Cardiac muscle cell (in vitro differentiated cells and primary cell): ENCODE data around the gene ZNF608. TPM values are rescaled to one million over a fixed set of nuclear protein-coding genes. Genes with fewer than 3 reads are reported as not detected.

Experiments
- DNase-seq, 2 donors: peaks; one replicate each; pipeline versions ENCODE4 v3.0.0 to v3.0.0-alpha.2; 2010 to 2017; ENCODE audit warnings: low read depth in 1 of 2, low spot score in 1 of 2
- H3K27ac ChIP-seq: fragments of 200-600 bp; sonication (generic); 2 replicates; pipeline ENCODE4 v1.5.1; 2016
- H3K27me3 ChIP-seq: fragments of 200-600 bp; sonication (generic); 2 replicates; pipeline ENCODE4 v1.6.0; 2016; ENCODE audit warnings: control low read depth
- H3K36me3 ChIP-seq: fragments of 200-600 bp; sonication (generic); 2 replicates; pipeline ENCODE4 v1.5.1; 2016; ENCODE audit warnings: control low read depth
- H3K4me1 ChIP-seq: fragments of 200-600 bp; sonication (generic); 2 replicates; pipeline ENCODE4 v1.8.1; 2017; ENCODE audit warnings: low read depth, mild to moderate bottlenecking, mixed run types
- H3K4me3 ChIP-seq: fragments of 200-600 bp; sonication (generic); 2 replicates; pipeline ENCODE4 v1.5.1; 2016; ENCODE audit warnings: mild to moderate bottlenecking
- H3K9me3 ChIP-seq: fragments of 200-600 bp; sonication (generic); 2 replicates; pipeline ENCODE4 v1.5.1; 2017; ENCODE audit warnings: low read depth, mild to moderate bottlenecking, control low read depth
- polyA plus RNA-seq: library from polyadenylated mRNA; unstranded; fragments of >200 nt; fragmentation: Nextera tagmentation; extraction: Ambion mirVana; gene quantifications from 2 replicates; pipeline ENCODE4 v1.2.1, GENCODE V29; 2016
- total RNA-seq: library from RNA; depleted of rRNA; stranded (reverse); fragments of >200 nt; gene quantifications from 2 replicates; pipeline ENCODE4 v1.2.3, GENCODE V29; 2016
- TF ChIP-seq, protein P1 (sequence below): IDR thresholded peaks from 2 replicates; pipeline ENCODE4 v1.5.1; 2012; ENCODE audit warnings: low read depth, mild to moderate bottlenecking, low read length

The ZNF608 gene
- total and polyA plus RNA-seq, 2 experiments from 2014 or later: 39.9 to 115 TPM

GRCh38 chr5:124716169-124716568 is 30.3 kb downstream of the ZNF608 start:
- H3K27ac ChIP-seq: no peak overlapping the region
- H3K4me1 ChIP-seq: peaks cover 63% of the 10 kb centered on the region
- DNase-seq: no peak
- no peaks in the 10 kb centered on the region for H3K36me3 ChIP-seq
- no peaks in the 10 kb centered on the region for H3K27me3 ChIP-seq
- no peaks in the 10 kb centered on the region for H3K9me3 ChIP-seq
- H3K4me3 ChIP-seq: no peak overlapping the region
- TF ChIP-seq, protein P1, sequence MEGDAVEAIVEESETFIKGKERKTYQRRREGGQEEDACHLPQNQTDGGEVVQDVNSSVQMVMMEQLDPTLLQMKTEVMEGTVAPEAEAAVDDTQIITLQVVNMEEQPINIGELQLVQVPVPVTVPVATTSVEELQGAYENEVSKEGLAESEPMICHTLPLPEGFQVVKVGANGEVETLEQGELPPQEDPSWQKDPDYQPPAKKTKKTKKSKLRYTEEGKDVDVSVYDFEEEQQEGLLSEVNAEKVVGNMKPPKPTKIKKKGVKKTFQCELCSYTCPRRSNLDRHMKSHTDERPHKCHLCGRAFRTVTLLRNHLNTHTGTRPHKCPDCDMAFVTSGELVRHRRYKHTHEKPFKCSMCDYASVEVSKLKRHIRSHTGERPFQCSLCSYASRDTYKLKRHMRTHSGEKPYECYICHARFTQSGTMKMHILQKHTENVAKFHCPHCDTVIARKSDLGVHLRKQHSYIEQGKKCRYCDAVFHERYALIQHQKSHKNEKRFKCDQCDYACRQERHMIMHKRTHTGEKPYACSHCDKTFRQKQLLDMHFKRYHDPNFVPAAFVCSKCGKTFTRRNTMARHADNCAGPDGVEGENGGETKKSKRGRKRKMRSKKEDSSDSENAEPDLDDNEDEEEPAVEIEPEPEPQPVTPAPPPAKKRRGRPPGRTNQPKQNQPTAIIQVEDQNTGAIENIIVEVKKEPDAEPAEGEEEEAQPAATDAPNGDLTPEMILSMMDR: no peak

DNA sequence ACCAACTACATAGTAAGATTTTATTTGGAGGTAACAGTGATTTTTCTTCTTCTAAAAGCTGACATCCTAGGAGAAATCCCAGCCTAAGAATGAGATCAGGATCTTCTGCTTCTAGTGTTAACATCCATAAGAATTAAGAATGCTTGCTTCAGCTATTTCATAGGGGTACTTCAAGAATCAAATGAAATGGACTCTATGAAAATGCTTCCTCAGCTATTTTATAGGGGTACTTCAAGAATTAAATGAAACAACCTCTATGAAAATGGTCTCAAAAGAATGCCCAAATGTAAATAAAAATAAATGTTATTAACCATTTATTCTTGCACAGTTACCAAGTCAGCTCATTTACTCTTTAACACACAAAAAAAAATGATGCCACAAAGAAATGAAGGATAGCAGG is 31.5 kb downstream of the ZNF608 start:
- Histone ChIP-seq H3K4me3 (no peak overlapping the region), H3K36me3 (no peaks in the 10 kb centered on the region), H3K27me3 (no peaks in the 10 kb centered on the region), H3K27ac (peak overlapping the region; percentile 6), H3K4me1 (peaks cover 63% of the 10 kb centered on the region), H3K9me3 (no peaks in the 10 kb centered on the region)
- no peak for DNase-seq
- TF ChIP-seq, protein P1: no peak

GRCh38 chr5:124713595-124713994 is 32.8 kb downstream of the ZNF608 start:
- peaks cover 60% of the 10 kb centered on the region for H3K4me1 ChIP-seq
- no peaks in the 10 kb centered on the region for H3K36me3 ChIP-seq
- no peaks in the 10 kb centered on the region for H3K27me3 ChIP-seq
- H3K27ac ChIP-seq: peak overlapping the region; percentile 42
- no peak for DNase-seq
- H3K4me3 ChIP-seq: no peak overlapping the region
- no peaks in the 10 kb centered on the region for H3K9me3 ChIP-seq
- TF ChIP-seq, protein P1: no peak

DNA sequence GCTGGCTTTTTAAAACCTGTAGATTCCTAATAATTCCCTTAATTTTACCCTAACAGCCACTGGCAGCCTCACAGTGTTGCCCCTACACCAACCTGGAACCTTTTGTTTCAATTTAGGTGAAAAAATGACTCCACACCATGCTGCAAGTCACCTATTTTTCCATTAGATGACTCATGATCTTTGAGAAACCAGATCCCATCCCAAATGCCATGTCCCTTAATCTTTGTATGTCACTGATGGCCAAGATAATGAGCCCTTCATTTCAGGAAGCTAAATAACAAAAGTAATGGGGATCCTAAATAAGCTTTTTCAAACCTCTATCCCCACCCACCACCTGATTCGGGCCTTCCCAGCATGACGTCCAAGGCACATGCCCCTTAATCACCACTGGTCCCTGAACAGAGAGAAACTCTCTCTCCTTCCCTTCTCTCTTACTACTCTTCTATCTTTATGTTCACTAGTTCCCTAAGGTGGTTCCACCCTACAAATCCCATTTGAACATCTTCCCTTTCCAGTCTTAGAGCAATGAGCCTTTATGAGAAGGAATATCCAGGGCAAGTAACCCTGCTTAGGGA is 33.6 kb downstream of the ZNF608 start:
- Histone ChIP-seq H3K9me3 (no peaks in the 10 kb centered on the region), H3K4me3 (no peak overlapping the region), H3K4me1 (peaks cover 60% of the 10 kb centered on the region), H3K36me3 (no peaks in the 10 kb centered on the region), H3K27me3 (no peaks in the 10 kb centered on the region), H3K27ac (peak overlapping the region; percentile 42)
- DNase-seq: no peak
- TF ChIP-seq, protein P1: no peak

DNA sequence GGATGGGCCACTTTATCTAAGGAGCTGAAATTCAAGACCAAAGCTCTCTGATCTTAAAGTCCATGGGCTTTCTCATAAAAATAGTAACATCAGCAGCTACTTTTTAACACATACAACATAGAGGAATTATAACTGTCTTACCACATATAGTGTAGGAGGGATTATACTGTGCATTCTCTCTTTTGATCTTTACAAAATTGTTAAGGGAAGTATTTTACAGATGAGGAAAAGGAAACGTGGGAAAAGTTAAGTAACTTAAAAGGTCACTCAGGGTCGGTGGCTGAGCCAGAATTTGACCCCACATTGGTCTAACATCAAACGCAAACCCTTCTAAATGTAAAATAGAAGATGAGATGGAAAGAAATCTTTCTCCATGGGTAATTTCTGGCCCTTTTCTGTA is 38.4 kb downstream of the ZNF608 start:
- TF ChIP-seq, protein P1: no peak
- H3K27me3 ChIP-seq: no peaks in the 10 kb centered on the region
- peaks cover 82% of the 10 kb centered on the region for H3K4me1 ChIP-seq
- no peaks in the 10 kb centered on the region for H3K36me3 ChIP-seq
- no peak overlapping the region for H3K4me3 ChIP-seq
- H3K27ac ChIP-seq: peak overlapping the region; percentile 92
- DNase-seq: no peak
- no peaks in the 10 kb centered on the region for H3K9me3 ChIP-seq
